ENCODE measurements around the gene FRMD3.

The FRMD3 gene

DNA sequence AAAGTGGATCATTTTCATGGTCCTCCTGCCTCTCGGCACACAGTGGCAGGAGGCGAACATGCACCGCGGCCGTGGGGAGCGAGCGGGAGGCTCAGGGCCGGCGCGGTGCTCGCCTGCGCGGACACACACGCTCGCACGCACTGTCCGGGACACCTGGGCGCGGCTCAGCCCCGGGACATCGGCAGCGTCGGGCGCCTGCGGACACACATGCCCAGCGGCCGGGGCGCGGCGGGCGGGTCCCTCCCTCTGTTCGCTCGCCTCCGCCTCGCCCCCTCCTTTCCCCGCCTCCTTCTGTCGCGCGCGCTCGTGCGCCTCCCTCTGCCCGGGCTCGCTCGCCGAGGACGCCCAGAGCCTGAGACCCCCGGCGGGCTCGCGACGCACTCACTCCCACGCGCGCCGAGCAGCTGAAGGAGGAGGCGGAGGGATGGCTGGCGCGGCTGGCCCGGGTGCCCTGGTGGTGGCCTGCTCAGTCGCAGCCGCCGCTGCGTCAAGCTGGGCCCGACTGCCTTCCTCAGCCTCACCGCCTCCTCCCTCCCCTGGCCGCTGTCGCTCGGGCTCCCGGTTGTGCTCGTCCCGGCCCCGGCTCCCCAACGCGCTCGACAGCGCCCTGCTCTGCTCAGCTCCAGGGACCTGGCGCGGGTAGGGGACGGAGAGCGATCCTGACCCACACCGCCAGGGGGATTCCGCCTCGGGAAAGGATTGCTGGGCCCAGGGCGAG lies at the start of gene FRMD3:
TSS of gene FRMD3 (minus strand) at position 230 of the 718 bp plus-strand sequence. CDS start at position 60, 170 bp downstream.
- DNase-seq = no peak

DNA sequence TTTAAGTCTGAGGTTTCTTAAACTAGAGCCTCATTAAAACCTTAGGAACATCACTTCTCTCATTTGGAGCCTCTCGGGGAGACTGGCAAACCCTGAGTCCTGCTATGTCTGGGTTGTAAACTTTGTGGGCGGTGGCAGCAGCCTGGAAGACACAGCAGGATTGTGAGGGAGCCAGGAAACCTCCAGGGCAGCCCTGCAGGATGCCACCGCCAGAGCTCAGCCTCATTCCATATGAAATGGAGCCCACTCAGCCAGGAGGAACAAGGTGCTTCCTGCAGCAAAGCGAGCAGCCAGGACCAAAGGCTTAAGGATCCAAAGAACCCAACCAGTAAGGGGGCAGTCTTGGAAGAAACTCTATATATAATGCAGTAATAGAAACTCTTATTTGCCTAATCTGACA lies 46.8 kb upstream of the FRMD3 start:
- no peak for DNase-seq

DNA sequence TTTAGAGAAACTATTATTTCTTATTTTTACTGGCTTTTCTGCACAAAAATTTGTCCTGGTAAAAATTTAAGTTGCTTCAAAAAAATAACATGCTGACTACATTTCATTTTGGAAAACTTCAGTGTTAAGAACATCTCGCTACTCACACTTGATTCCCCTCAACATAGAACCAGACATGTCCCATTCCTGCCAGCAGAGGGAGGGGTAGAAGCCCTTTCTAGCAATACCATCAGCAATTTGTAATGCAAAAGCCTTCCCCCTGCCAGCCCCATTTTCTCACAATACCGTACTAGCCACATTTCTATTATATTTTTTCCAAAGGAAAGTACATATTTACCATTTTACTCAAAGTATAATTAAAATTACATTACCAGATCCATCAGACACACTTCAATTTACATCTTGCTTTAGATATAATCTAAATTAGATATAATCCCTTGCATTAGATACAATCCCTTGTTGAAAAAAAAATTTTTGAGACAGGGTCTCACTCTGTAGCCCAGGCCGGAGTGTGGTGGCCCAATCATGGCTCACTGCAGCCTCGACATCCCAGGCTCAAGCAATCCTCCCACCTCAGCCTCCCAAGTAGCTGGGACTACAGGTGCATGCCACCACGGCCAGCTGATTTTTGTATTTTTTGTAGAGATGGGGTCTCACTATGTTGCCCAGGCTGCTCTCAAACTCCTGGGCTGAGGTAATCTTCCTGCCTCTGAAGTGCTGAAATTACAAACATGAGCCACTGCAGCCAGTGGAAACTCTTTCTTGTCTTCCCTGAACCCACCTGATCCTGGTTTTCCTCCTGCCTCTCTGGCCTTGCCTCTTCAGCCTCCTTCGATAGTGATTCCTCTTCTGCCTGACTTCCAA lies 45.2 kb upstream of the FRMD3 start:
- peak; percentile 33 for DNase-seq

DNA sequence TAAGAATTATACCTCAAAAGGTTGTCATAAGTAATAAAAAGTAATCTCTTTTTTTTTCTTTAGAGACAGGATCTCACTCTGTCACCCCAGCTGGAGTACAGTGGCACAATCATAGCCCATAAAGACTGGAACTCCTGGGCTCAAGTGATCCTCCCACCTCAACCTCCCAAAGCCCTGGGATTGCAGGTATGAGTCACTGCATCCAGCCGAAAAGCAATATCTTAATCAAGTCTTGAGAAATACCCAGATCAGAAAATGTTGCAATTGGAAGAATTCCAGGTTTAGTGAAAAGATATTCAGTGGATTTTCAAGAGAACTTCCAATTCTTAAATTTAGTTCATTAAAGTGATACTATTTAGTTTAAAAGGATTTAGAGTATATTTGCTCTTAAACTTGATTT lies 43.8 kb upstream of the FRMD3 start:
- DNase-seq = no peak

DNA sequence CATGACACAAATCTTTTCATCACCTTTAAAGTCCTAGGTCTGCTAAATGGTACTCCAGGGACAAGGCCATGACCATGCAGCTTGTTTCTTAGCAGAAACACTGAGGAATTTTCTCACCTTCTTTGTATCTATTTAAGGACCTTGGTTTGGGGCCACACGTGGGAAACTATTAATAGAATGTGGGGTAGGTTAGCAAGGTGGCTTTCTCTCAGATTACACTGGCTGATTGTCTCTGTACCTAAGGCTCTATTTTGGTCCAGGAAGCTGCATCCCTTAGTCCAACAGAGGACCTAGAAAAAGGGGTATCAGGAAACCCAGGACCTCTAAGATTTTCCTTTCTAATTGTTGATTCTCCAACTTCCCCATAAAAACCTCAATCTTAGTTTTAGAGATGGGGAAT lies 36.3 kb upstream of the FRMD3 start:
- DNase-seq = no peak

DNA sequence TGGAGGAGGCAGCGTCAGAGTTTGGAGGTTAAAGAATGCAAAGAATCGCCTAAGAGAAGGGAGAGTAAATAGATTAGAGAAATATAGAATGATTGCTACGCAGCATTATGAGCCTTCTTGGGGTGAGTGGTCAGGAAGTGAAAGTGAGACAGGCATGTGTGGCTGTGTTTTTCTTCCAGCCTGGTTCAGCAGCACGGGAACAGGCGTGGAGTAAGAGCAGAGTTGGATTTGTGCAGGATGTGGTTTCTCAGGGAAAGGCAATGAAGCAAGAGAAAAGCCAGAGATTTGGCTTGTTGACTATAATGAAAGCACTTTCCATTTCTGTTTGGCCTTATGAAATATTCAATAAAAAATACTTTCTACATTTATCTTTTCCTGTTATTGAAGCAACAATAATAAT lies 34.3 kb upstream of the FRMD3 start:
- no peak for DNase-seq

DNA sequence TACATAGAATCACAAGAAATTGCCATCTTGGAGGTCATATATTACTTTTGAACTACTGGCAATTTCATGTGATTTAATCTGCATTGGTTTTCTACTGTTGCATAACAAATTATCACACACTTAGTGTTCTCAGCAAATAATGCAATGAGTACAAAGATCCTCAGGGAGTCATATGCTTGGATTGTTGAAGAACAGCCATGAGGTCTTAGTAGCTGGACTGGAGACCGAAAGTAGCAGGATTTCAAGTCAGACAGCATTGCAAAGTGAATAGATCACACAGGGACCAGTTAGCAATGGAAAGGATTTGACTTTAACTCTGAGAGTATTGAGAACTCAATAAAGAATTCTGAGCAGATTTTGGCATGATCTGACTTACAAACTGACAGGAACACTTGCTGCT lies 32.2 kb upstream of the FRMD3 start:
- DNase-seq = no peak

DNA sequence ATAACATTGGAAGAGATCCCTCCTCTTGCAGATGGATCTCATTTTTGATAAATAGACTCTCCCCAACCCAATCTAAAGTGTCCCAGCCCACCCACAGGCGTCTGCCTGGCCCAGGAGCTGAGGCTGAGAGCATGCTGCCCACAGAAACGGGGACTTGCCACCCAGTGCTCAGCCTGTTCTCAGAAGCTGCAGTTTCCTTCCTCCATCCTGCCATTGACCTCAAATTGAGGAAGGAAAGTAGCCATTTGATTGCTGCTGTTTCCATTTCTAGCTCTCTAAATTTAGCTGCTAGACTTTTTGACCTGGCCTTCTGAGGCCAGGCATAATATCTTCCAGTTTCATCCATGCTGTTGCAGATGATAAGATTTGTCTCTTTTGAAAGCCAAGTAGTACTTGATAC lies 31.1 kb upstream of the FRMD3 start:
- no peak for DNase-seq

DNA sequence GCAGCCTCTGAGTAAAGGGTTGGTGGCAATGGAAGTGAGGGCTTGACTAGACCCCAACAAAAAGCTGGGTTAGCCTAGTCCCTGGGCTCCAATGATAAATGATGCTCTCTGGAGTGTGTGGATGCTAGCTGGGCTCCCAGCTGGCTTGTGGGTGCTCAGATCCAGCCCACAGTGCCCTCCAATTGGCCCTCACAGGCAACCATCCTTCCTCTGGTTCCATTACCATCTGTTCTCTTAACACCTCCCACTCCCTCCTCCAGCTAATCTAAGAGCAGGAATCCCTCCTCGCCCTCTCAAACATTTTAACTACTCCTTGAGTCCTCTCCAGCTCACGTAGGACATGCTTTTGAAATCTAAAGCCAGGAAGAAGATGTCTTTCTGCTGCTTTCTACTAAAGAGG lies 25.2 kb upstream of the FRMD3 start:
- DNase-seq = no peak

DNA sequence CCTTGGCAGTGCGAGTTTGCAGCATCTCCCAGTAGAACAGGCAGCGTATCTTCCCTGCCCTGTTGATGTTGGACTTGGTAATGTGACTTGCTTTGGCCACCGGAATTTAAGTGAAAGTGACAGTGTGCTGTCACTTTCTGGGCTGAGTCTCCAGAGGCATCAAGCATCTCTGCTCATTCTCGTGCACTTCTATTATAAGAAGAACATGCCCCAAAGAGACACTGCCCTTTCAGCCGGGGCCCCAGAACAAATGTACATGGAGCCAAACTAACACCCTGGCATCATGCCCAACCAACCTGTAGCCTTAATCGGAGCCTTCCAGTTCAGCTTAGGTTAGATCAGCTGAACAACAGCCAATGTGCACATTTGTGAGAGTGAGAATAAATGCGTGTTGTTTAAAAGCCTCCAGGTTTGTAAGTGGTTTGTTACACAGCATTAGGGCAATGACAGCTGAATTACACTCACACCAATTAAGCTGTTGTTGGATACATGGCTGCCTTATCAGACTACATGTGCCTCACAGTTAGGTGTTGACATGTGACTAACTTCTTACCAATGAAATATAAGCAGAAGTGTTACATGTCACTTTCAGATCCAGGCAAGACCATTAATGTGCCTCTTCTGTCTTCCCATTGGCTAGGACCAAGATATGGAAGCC lies 22.1 kb upstream of the FRMD3 start:
- DNase-seq = no peak

DNA sequence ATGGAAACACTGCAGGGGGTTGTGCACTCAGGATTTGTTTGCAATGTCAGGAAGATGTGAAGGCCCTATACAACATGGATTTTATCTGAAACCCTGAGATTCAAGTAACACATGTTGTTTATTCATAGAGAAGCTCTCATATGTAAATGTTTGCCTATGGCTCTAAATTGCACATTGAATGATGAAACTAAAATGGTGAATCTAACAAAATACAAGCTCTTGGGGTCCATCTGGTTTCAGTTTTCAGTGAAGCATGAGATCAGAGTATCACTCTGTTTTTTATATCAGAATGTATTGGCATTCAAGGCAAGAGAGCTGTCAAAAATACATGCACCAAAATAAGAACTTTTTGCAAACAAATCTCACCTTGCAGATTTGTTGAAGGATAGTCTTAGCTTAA lies 19.6 kb upstream of the FRMD3 start:
- DNase-seq = no peak

DNA sequence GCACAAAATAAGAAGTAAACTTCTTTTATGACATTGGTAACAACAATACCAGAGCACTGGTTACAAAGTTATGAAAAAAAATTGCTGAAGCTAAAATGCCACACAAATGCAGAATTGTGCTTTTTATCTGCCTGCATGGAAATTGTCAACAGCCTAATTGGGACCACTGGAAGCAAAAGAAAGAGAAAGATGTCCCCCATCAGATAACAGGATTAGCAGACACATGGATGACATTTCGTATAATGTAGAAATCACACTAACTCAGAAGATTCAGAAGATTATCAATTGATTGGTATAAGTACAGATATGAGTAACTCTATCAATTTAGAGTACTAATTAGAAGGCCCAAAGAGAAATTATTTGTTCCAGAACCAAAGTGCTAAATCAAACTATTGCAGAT lies 19.1 kb upstream of the FRMD3 start:
- DNase-seq = no peak

DNA sequence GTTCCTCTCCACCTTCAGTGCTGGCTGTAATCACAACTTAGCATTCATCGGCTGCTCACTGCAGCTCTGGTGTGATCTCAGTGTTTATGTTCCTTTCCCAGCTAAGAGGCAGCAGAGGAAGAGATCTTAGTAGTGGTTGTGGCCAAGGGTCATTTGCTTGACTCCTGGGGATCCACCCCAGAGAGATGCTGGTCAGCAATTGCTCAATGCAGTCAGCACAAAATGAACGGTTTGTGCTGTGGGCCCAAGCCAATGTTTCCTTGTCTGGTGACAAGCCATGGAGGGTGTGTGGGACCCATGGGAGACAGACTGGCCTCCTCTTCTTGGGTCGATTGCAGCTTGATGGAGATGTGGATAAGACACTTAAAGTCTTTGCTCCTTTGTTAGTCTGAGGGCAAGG lies 16.1 kb upstream of the FRMD3 start:
- DNase-seq = no peak

DNA sequence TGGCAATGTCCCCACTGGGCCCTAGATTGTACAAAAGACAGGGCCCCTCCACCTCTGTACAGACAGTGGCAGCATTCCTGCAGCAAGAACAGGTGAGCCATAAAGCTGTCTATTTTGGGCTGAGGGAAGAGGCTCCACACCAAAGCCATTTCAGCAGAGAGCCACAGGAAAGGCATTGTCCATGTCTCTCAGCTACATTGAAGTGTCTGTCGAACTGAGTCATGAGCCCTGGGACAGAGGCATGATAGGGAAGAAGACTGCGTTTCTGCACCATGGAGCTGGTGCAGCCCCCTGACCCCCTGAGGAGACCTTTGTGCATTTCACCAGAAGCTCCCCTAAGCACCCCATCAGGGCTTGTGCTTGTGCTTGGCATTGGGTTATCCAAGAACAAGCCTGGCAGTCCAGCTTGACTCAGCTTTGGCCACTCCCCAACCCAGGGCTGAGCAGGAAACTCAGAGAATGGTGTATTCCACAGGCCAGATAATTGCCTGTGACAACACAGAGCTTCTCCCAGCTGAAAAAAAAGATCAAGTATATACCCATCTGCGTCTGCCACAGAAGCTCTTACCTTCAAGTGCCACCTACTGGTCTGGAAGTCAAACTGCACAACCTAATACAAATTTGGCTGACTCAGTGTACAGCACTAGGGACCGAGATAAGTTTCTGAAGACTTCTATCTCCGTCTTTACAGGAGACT lies 5.9 kb upstream of the FRMD3 start:
- DNase-seq = peak; percentile 26

DNA sequence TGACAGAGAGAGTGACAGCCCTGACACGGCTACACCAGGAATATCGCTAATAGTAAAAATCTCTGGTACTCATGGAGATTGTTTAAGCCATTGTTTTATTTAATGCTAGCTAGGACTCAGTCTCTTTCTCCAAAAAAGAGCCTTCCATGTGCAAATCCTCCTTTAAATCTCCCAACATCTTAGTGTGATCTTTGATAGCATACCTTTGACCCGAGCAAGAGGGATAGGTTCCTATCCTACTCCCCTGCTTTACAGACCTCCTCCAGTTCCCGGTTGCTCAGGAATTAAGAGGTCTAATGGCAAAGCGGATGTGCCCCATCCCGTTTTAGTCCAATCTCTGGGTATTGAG lies 663 bp upstream of the FRMD3 start:
- DNase-seq = no peak

DNA sequence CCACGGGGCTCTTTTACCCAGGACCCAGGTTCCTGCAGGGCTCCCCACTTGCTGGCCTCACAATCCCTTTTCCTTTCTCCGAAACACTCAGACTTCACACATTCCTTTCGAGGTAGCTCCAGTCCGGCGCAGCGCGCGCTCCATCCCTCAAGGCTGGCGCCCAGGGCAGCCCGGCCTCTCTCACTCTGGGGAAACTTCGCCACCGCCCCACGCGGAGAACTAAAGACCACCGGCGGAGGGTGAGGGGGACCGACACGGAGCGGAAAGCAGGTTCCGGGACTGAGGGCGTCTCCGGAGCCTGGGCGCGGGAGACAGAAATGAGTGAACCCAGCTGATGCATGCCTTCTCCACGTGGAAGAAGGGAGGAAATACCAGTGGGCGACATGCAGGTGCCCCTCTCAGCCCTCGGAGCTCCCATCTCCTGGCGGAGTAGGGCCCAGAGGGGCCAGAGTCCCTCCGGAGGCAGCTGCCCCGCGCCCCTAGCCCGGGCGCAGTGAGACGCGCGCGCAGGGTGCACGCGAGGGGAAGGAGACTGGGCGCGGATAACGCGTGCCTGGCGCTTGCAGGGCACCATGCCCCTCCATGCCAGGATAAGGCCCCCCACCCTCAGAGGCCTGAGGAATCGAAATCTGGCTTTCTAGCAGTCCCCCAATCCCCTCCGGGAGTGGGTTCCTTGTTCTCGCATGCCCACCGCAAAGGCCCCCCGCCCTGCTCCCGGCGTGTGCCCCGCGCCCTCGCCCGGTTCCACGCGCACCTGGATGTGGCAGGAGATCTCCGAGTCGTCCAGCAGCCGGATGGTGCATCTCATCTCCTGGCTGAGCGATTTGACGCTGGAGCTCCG lies 650 bp downstream of the FRMD3 start:
- DNase-seq = no peak

DNA sequence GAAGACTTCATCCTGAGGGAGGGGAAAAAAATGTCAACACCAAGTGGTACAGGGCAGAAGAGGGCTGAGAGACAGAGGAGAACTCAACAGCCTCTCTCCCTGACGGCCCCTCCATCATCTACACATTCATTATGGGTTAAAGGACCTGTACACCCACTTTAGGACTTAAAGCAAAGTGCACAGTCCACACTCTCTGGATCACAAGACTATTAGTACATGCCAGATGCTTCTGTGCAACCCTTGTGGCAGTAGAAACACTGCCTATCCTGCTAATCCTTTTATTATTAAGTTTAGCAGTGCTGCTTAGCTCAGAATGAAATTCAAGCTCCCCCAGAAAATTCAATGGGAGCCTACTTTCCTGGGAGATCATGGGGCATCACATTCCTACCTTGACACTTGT lies 1.9 kb downstream of the FRMD3 start:
- DNase-seq = no peak

DNA sequence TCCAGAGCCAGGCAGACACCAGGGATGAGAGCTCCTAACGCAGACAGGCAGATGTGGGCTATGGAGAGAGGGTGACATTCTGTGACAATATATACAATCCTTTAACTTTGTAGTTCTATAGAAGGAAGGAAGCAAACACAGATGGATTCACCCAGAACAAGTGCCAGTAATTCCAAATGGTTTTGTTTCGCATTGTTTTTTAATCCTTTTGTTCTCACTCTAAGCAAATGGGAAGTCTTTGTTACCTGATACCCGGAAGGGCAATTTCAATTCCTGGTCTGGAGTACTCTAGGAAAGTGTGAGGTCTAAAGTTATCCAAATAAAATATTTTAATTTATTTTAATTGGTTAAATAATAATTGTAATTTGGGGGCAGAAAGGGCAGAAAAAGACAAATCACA lies 2.5 kb downstream of the FRMD3 start:
- no peak for DNase-seq

DNA sequence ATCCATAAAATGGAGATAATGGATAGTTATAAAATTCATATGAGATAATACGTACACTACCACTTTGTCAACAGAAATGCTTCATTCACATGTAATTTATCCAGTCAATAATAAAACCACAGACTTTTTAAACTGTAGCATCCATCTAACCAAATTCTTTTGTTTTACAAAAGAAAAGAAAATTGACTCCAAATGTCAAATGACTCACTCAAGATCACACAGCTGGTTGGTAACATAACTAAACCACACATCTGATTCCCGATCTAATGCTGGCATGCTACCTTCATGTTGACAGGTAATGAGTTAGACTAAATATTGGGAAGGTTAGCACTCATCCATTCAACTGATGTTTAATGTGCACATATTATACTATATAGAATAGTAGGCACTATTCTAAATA lies 4.9 kb downstream of the FRMD3 start:
- DNase-seq = no peak

DNA sequence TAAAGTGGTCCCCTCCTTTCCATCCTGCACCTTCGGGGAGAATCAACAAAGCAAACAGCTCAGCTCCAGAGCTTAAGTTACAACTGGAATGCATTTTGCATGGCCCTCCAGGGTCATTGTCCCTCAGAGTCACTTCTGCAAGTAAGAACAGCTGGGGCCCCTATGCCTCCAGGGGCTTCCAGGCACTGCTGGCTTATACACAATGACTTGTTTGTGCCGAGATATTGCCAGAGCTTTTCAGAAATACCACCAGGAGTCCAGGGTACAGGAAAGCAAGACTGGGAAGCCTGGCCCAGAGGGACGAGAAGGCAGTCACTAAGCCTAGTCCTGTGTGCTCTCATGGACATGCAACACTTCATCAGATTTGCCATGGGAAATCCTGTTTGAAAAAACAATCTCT lies 11.3 kb downstream of the FRMD3 start:
- no peak for DNase-seq

DNA sequence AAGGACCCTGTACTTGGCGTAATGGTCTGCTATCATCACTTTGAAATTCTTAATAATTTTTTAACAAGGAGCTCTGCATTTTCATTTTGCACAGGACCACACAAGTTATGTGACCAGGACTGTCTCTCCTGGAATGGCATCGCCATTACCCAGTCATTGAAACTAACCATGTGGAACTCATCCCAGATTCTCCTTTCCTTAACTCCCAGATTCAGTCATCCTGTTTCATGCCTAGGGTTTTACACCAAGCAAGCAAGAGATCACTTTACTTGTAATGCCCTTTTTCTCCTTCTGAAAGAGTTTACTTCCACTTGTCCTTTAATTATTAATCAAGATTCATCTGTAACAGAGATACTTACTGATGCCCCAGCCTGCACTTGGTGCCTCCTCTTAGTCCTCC lies 12.0 kb downstream of the FRMD3 start:
- DNase-seq = no peak

DNA sequence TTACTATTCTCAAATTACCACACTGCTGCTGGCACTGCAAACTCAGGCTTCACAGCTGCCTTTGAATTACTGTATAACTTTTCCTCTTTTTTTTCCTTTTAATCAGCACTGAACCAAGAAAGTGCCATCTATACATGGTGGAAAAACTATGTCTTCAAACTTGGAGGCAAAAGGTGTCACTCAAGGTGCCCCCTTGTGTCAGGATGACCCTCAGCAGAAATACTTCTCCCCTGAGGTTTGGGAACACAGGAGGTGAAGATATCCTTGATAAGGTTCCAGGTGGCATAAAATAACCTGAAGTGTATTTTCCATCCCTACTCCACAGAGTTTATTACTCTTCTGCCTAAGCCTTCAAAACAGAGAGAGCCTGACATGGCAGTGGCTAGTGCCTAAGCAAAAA lies 14.5 kb downstream of the FRMD3 start:
- no peak for DNase-seq

DNA sequence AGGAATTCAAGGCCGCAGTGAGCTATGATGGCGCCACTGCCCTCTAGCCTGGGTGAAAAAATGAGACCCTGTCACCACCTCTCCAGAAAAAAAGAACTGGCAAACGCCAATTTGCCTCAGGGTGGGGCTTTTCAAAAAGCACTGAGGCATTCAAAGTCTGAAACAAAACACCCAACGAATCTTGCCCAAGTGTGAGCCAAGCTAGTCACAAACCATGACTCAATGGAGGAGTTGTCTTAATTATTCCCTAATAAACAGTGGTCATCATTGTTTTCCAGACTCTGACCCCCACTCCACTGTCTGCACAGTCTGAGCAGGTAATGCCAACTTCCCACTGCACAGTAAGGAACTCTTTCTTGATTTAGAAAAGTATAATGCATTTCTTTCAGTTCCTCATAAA lies 16.8 kb downstream of the FRMD3 start:
- no peak for DNase-seq

Data from CD4-positive, alpha-beta T cell treated with Interleukin-4 for 4 hours (primary cell).